CD1c-positive myeloid dendritic cell (primary cell): ENCODE data around the gene RFPL2.
"Not testable (repeated sequence)": the region's sequence is repeated elsewhere in the genome, so short reads cannot be mapped to it uniquely, and the experiment has no call there.

Experiments used
- DNase-seq: peaks from one replicate; pipeline ENCODE4 v3.0.0-alpha.2; 2016; ENCODE audit errors: extremely low spot score

RFPL2 gene

GRCh38 chr22:32205974-32206773, 1.3 kb upstream of the RFPL2 start:
- no peak for DNase-seq

GRCh38 chr22:32204040-32204855, 625 bp downstream of the RFPL2 start:
- no peak for DNase-seq

GRCh38 chr22:32203181-32204039, 1.5 kb downstream of the RFPL2 start:
- no peak for DNase-seq

GRCh38 chr22:32202539-32203180, 2.2 kb downstream of the RFPL2 start:
- DNase-seq = peak; percentile 70

- no peak for DNase-seq
Observed at GRCh38 chr22:32202161-32202538, 2.7 kb downstream of the RFPL2 start.

GRCh38 chr22:32200752-32201151, 4.1 kb downstream of the RFPL2 start:
- DNase-seq = no peak

- no peak for DNase-seq
Observed at GRCh38 chr22:32199961-32200360, 4.9 kb downstream of the RFPL2 start.

- DNase-seq = no peak
Observed at GRCh38 chr22:32199341-32199740, 5.5 kb downstream of the RFPL2 start.

GRCh38 chr22:32197553-32198226, 7.2 kb downstream of the RFPL2 start:
- not testable (repeated sequence) for DNase-seq

GRCh38 chr22:32195900-32196299, 9.0 kb downstream of the RFPL2 start:
- DNase-seq = not testable (repeated sequence)

- DNase-seq = not testable (repeated sequence)
Observed at GRCh38 chr22:32193346-32193745, 11.5 kb downstream of the RFPL2 start.

GRCh38 chr22:32191021-32191420, 13.9 kb downstream of the RFPL2 start:
- DNase-seq = not testable (repeated sequence)

GRCh38 chr22:32185821-32186220, 19.1 kb downstream of the RFPL2 start:
- DNase-seq = no peak

GRCh38 chr22:32183625-32184024, 21.2 kb downstream of the RFPL2 start:
- no peak for DNase-seq

GRCh38 chr22:32181043-32181442, 23.8 kb downstream of the RFPL2 start:
- DNase-seq = no peak

- DNase-seq = peak; percentile 5
Observed at GRCh38 chr22:32177221-32177765, 27.6 kb downstream of the RFPL2 start.

GRCh38 chr22:32175683-32176644, 28.9 kb downstream of the RFPL2 start:
- DNase-seq = no peak

GRCh38 chr22:32175115-32175514, 29.8 kb downstream of the RFPL2 start:
- no peak for DNase-seq

GRCh38 chr22:32165681-32166080, 39.2 kb downstream of the RFPL2 start:
- no peak for DNase-seq
